H1 (cell line): ENCODE results near the gene PLEK2.

Source experiments
- CTCF ChIP-seq, 3 experiments: IDR thresholded peaks; 1 replicate in 2 of 3; 2 replicates in 1 of 3; pipeline versions ENCODE4 v1.5.1 to v1.6.1; 2011; ENCODE audit warnings: low read length in 3 of 3, mild to moderate bottlenecking in 3 of 3, inconsistent platforms in 2 of 3, low read depth in 1 of 3, moderate library complexity in 1 of 3; ENCODE audit not compliant: insufficient read depth in 1 of 3; ENCODE audit errors: control extremely low read depth in 1 of 3
- RFX5 ChIP-seq: IDR thresholded peaks from 2 replicates; pipeline ENCODE4 v1.6.1; 2011; ENCODE audit warnings: low read depth, low read length, improper control_type of control experiment, borderline replicate concordance

- peak; percentile 52 to 89 (median 52) for TF ChIP-seq CTCF (IDR thresholded peaks at IDR 0.05; ENCODE audit: control extremely low read depth in 1 of 3, insufficient read depth in 1 of 3, low read depth in 1 of 3, low read length in 3 of 3)
- no peak for TF ChIP-seq RFX5
Measured at GRCh38 chr14:67436006-67436866, 24.3 kb upstream of the PLEK2 start.
